HUES48 (cell line): ENCODE measurements around the gene ASAH2.
"Not testable (repeated sequence)": the region's sequence is repeated elsewhere in the genome, so short reads cannot be mapped to it uniquely, and the experiment has no call there.

ENCODE experiments used
- H3K27ac ChIP-seq: one replicate; pipeline ENCODE4 v1.7.0; 2013; ENCODE audit warnings: low read depth, low read length, inconsistent platforms
- H3K27me3 ChIP-seq: 2 replicates; pipeline ENCODE4 v1.6.1; 2013; ENCODE audit warnings: mild to moderate bottlenecking, low read length; ENCODE audit not compliant: control insufficient read depth, insufficient read depth
- H3K36me3 ChIP-seq: 2 replicates; pipeline ENCODE4 v1.6.1; 2013; ENCODE audit warnings: low read length; ENCODE audit not compliant: control insufficient read depth, insufficient read depth
- H3K4me1 ChIP-seq: 2 replicates; pipeline ENCODE4 v1.6.1; 2013; ENCODE audit warnings: mild to moderate bottlenecking, low read length; ENCODE audit not compliant: control insufficient read depth, insufficient read depth
- H3K4me3 ChIP-seq: 2 replicates; pipeline ENCODE4 v1.5.1; 2013; ENCODE audit warnings: mild to moderate bottlenecking, low read depth, low read length
- H3K9ac ChIP-seq: 2 replicates; pipeline ENCODE4 v1.6.1; 2013; ENCODE audit warnings: mild to moderate bottlenecking, low read depth, low read length, moderate library complexity
- H3K9me3 ChIP-seq: 2 replicates; pipeline ENCODE4 v1.6.1; 2013; ENCODE audit warnings: low read length; ENCODE audit not compliant: control insufficient read depth, insufficient read depth

Gene ASAH2

GRCh38 chr10:50281210-50281966, 30.1 kb upstream of the ASAH2 start:
- Histone ChIP-seq H3K4me1 (peaks cover 9% of the 10 kb centered on the region), H3K9me3 (no peaks in the 10 kb centered on the region), H3K9ac (no peak overlapping the region), H3K27ac (no peak overlapping the region), H3K4me3 (no peak overlapping the region), H3K27me3 (no peaks in the 10 kb centered on the region; the same call in 1 of the 2 replicates), H3K36me3 (no peaks in the 10 kb centered on the region)

GRCh38 chr10:50280049-50280841, 28.9 kb upstream of the ASAH2 start:
- no peak overlapping the region for H3K9ac ChIP-seq
- no peak overlapping the region for H3K27ac ChIP-seq
- H3K4me1 ChIP-seq, result peaks cover 9% of the 10 kb centered on the region
- no peaks in the 10 kb centered on the region; the same call in 1 of the 2 replicates for H3K27me3 ChIP-seq
- H3K36me3 ChIP-seq, result no peaks in the 10 kb centered on the region
- no peaks in the 10 kb centered on the region for H3K9me3 ChIP-seq
- no peak overlapping the region for H3K4me3 ChIP-seq

GRCh38 chr10:50279489-50279888, 28.2 kb upstream of the ASAH2 start:
- Histone ChIP-seq H3K4me1 (peaks cover 9% of the 10 kb centered on the region), H3K9ac (no peak overlapping the region), H3K27me3 (no peaks in the 10 kb centered on the region; the same call in 1 of the 2 replicates), H3K9me3 (no peaks in the 10 kb centered on the region), H3K4me3 (no peak overlapping the region), H3K36me3 (no peaks in the 10 kb centered on the region), H3K27ac (no peak overlapping the region)

- no peaks in the 10 kb centered on the region; the same call in 1 of the 2 replicates for H3K27me3 ChIP-seq
- no peak overlapping the region for H3K27ac ChIP-seq
- no peak overlapping the region for H3K4me3 ChIP-seq
- no peaks in the 10 kb centered on the region for H3K9me3 ChIP-seq
- peaks cover 9% of the 10 kb centered on the region for H3K4me1 ChIP-seq
- H3K9ac ChIP-seq, result no peak overlapping the region
- no peaks in the 10 kb centered on the region for H3K36me3 ChIP-seq
Observed at GRCh38 chr10:50275650-50276235, 24.4 kb upstream of the ASAH2 start.

GRCh38 chr10:50272531-50272930, 21.2 kb upstream of the ASAH2 start:
- no peaks in the 10 kb centered on the region; the same call in 1 of the 2 replicates for H3K27me3 ChIP-seq
- no peaks in the 10 kb centered on the region for H3K36me3 ChIP-seq
- H3K27ac ChIP-seq, result no peak overlapping the region

GRCh38 chr10:50271564-50272250, 20.4 kb upstream of the ASAH2 start:
- H3K9me3 ChIP-seq, result no peaks in the 10 kb centered on the region
- no peaks in the 10 kb centered on the region for H3K4me1 ChIP-seq
- H3K27me3 ChIP-seq, result no peaks in the 10 kb centered on the region; the same call in 1 of the 2 replicates
- H3K36me3 ChIP-seq, result no peaks in the 10 kb centered on the region
- no peak overlapping the region for H3K4me3 ChIP-seq
- no peak overlapping the region for H3K9ac ChIP-seq
- H3K27ac ChIP-seq, result no peak overlapping the region

More at GRCh38 chr10:50272531-50272930, 21.2 kb upstream of the ASAH2 start:
- Histone ChIP-seq H3K9me3 (no peaks in the 10 kb centered on the region), H3K4me3 (no peak overlapping the region), H3K4me1 (no peaks in the 10 kb centered on the region), H3K9ac (no peak overlapping the region)

- not testable (repeated sequence) for H3K9me3 ChIP-seq, H3K27me3 ChIP-seq, H3K27ac ChIP-seq, H3K4me1 ChIP-seq, H3K9ac ChIP-seq, H3K4me3 ChIP-seq, H3K36me3 ChIP-seq
Observed at GRCh38 chr10:50267877-50268276, 16.6 kb upstream of the ASAH2 start.

GRCh38 chr10:50262625-50263024, 11.3 kb upstream of the ASAH2 start:
- not testable (repeated sequence) for H3K9me3 ChIP-seq, H3K36me3 ChIP-seq, H3K27ac ChIP-seq, H3K4me3 ChIP-seq, H3K4me1 ChIP-seq, H3K27me3 ChIP-seq, H3K9ac ChIP-seq

- Histone ChIP-seq H3K36me3 (no peaks in the 10 kb centered on the region), H3K9me3 (no peaks in the 10 kb centered on the region), H3K4me3 (no peak overlapping the region), H3K4me1 (peaks cover 7% of the 10 kb centered on the region), H3K27ac (no peak overlapping the region), H3K27me3 (no peaks in the 10 kb centered on the region), H3K9ac (no peak overlapping the region)
Observed at GRCh38 chr10:50260791-50261281, 9.5 kb upstream of the ASAH2 start.

- H3K9me3 ChIP-seq, result no peaks in the 10 kb centered on the region
- no peak overlapping the region for H3K27ac ChIP-seq
- no peaks in the 10 kb centered on the region for H3K27me3 ChIP-seq
- H3K4me1 ChIP-seq, result no peaks in the 10 kb centered on the region
- no peaks in the 10 kb centered on the region for H3K36me3 ChIP-seq
- no peak overlapping the region for H3K4me3 ChIP-seq
- no peak overlapping the region for H3K9ac ChIP-seq
Observed at GRCh38 chr10:50254479-50254878, 3.2 kb upstream of the ASAH2 start.
